HepG2 (cell line): ENCODE data around the gene GLT1D1. TPM values are rescaled to one million over a fixed set of nuclear protein-coding genes. Genes with fewer than 3 reads are reported as not detected.

Source experiments
- ATF5 ChIP-seq: sonication (generic); formaldehyde crosslinking; IDR thresholded peaks from 2 replicates; pipeline ENCODE4 v1.4.0; 2020; ENCODE audit warnings: mild to moderate bottlenecking, low read depth, missing genetic modification reagents
- CREM ChIP-seq, 2 experiments: sonication (generic) in 1 of 2; formaldehyde crosslinking in 1 of 2; IDR thresholded peaks; 2 replicates each; pipeline versions ENCODE4 v1.4.0 to v1.6.1; 2016 to 2020; ENCODE audit warnings: antibody characterized with exemption in 1 of 2, mild to moderate bottlenecking in 1 of 2, missing genetic modification reagents in 1 of 2
- FOSL1 ChIP-seq: sonication (generic); formaldehyde crosslinking; IDR thresholded peaks from 2 replicates; pipeline ENCODE4 v1.9.0; 2021; ENCODE audit warnings: missing genetic modification reagents, borderline replicate concordance
- GMEB2 ChIP-seq: IDR thresholded peaks from 2 replicates; pipeline ENCODE4 v1.6.1; 2016; ENCODE audit warnings: missing biosample characterization, missing genetic modification reagents, low read depth
- HNF4G ChIP-seq, 2 experiments: sonication (generic) in 1 of 2; formaldehyde crosslinking in 1 of 2; IDR thresholded peaks; 2 replicates each; pipeline versions ENCODE4 v1.4.0 to v1.6.1; 2011 to 2020; ENCODE audit warnings: borderline replicate concordance in 2 of 2, low read depth in 2 of 2, mild to moderate bottlenecking in 2 of 2, low read length in 1 of 2, missing genetic modification reagents in 1 of 2, moderate library complexity in 1 of 2
- MLLT10 ChIP-seq: sonication (generic); formaldehyde crosslinking; IDR thresholded peaks from 2 replicates; pipeline ENCODE4 v1.4.0; 2020; ENCODE audit warnings: missing genetic modification reagents
- MTERF4 ChIP-seq: sonication (generic); formaldehyde crosslinking; IDR thresholded peaks from 2 replicates; pipeline ENCODE4 v1.8.0; 2023; ENCODE audit warnings: mild to moderate bottlenecking, missing genetic modification reagents
- POGK ChIP-seq: sonication (generic); formaldehyde crosslinking; conservative IDR thresholded peaks from 2 replicates; pipeline ENCODE4 v1.8.0; 2022; ENCODE audit warnings: mild to moderate bottlenecking, moderate library complexity, missing genetic modification reagents
- RBFOX2 ChIP-seq: fragments of 200-400 bp; formaldehyde crosslinking; IDR thresholded peaks from 2 replicates; pipeline ENCODE4 v1.6.1; 2017; ENCODE audit warnings: low read depth, mild to moderate bottlenecking, low read length
- ZNF468 ChIP-seq: sonication (generic); formaldehyde crosslinking; IDR thresholded peaks from 2 replicates; pipeline ENCODE4 v1.8.0; 2022; ENCODE audit warnings: mild to moderate bottlenecking, moderate library complexity, missing genetic modification reagents
- ZNF589 ChIP-seq: sonication (generic); formaldehyde crosslinking; conservative IDR thresholded peaks from 2 replicates; pipeline ENCODE4 v1.8.0; 2022; ENCODE audit warnings: mild to moderate bottlenecking, moderate library complexity, missing genetic modification reagents
- ZNF619 ChIP-seq: sonication (generic); formaldehyde crosslinking; IDR thresholded peaks from 2 replicates; pipeline ENCODE4 v1.4.0; 2020; ENCODE audit warnings: mild to moderate bottlenecking, missing genetic modification reagents
- ZNF672 ChIP-seq: sonication (generic); formaldehyde crosslinking; IDR thresholded peaks from 2 replicates; pipeline ENCODE4 v1.8.1; 2022; ENCODE audit warnings: missing genetic modification reagents
- ZNF687 ChIP-seq: sonication (generic); formaldehyde crosslinking; IDR thresholded peaks from 2 replicates; pipeline ENCODE4 v1.5.1; 2020; ENCODE audit warnings: mild to moderate bottlenecking, missing genetic modification reagents, moderate library complexity
- ZNF691 ChIP-seq: sonication (generic); formaldehyde crosslinking; IDR thresholded peaks from 2 replicates; pipeline ENCODE4 v1.4.0; 2020; ENCODE audit warnings: missing genetic modification reagents, low read depth, mild to moderate bottlenecking, borderline replicate concordance
- ZNF724P ChIP-seq: sonication (generic); formaldehyde crosslinking; IDR thresholded peaks from 2 replicates; pipeline ENCODE4 v1.8.0; 2022; ENCODE audit warnings: missing genetic modification reagents, borderline replicate concordance
- ZSCAN30 ChIP-seq: sonication (generic); formaldehyde crosslinking; IDR thresholded peaks from 2 replicates; pipeline ENCODE4 v1.5.0; 2020; ENCODE audit warnings: mild to moderate bottlenecking, missing genetic modification reagents
- polyA plus RNA-seq, 8 experiments: library from polyadenylated mRNA; depleted of rRNA in 3 of 8; stranded (reverse) in 7 of 8; unstranded in 1 of 8; fragments of >200 nt; fragmentation: Illumina TruSeq in 4 of 8; extraction: Trizol in 4 of 8; gene quantifications; 2 replicates each; pipeline versions ENCODE4 v1.2.1 to v1.2.3, GENCODE V29; 2011 to 2016; ENCODE audit warnings: low read depth in 4 of 8, missing spikeins in 1 of 8, mixed read lengths in 1 of 8; ENCODE audit not compliant: insufficient read depth in 1 of 8
- total RNA-seq, 5 experiments: library from RNA; depleted of rRNA; stranded (reverse); fragments of >200 nt; fragmentation: Illumina TruSeq; extraction: Trizol; gene quantifications; 2 replicates each; pipeline ENCODE4 v1.2.3, GENCODE V29; 2016; ENCODE audit warnings: low read depth in 1 of 5

GLT1D1 gene
- total and polyA plus RNA-seq, 2 of the 13 experiments (the other 11 are each of a cell fraction or from before 2014, with no cell fraction given): 0.09 to 0.17 TPM

- peak; percentile 72 for TF ChIP-seq ZNF687 (CRISPR knock-in tag)
- no peak for TF ChIP-seq ZNF724P (CRISPR knock-in tag)
- no peak for TF ChIP-seq ZSCAN30 (CRISPR knock-in tag)
- TF ChIP-seq RBFOX2: peak; percentile 94
- no peak; the same call in 1 of the 2 replicates for TF ChIP-seq ZNF691 (CRISPR knock-in tag)
- no peak for TF ChIP-seq ZNF468 (CRISPR knock-in tag)
- no peak for TF ChIP-seq FOSL1
- TF ChIP-seq CREM (IDR thresholded peaks at IDR 0.05): no peak
- TF ChIP-seq CREM (CRISPR knock-in tag; IDR thresholded peaks at IDR 0.05): 0 out of 2 replicates have a peak, but pooled peaks have one; percentile 17
- no peak for TF ChIP-seq GMEB2 (CRISPR knock-in tag)
- TF ChIP-seq POGK (CRISPR knock-in tag): no peak
- TF ChIP-seq ZNF619 (CRISPR knock-in tag): no peak
- TF ChIP-seq ZNF589 (CRISPR knock-in tag): no peak
- no peak for TF ChIP-seq MLLT10 (CRISPR knock-in tag)
- TF ChIP-seq ATF5 (CRISPR knock-in tag): no peak
- no peak for TF ChIP-seq ZNF672
- TF ChIP-seq MTERF4 (CRISPR knock-in tag): no peak
- TF ChIP-seq HNF4G (IDR thresholded peaks at IDR 0.05; ENCODE audit: borderline replicate concordance, low read depth, low read length): no peak
- no peak for TF ChIP-seq HNF4G (CRISPR knock-in tag; IDR thresholded peaks at IDR 0.05; ENCODE audit: borderline replicate concordance, low read depth)
Observed at GRCh38 chr12:128823916-128824839, 29.1 kb upstream of the GLT1D1 start, which contains the start of gene SLC15A4 (continued).
